ENCODE data around the gene TSPAN7. TPM values are rescaled to one million over a fixed set of nuclear protein-coding genes. Genes with fewer than 3 reads are reported as not detected.

TSPAN7 gene
- total RNA-seq, 5 donors from 2014 or later (not counting 1 experiment from before 2014, with no cell fraction given): 0.62 to 1.3 (median 0.73) TPM; not detected in 2

GRCh38 chrX:38643903-38644302 is 82.6 kb downstream of the TSPAN7 start:
- no peak for ATAC-seq (replicated peaks in 1 of 4)
- no peak overlapping the region for H3K4me3 Mint-ChIP-seq
- no peak overlapping the region for H3K27ac Mint-ChIP-seq
- no peaks in the 10 kb centered on the region for H3K9me3 ChIP-seq
- peaks cover 0 to 2% of the 10 kb centered on the region in 2 experiments for H3K27me3 ChIP-seq (replicated peaks in 1 of 2; ENCODE audit: control insufficient read depth in 2 of 2, extremely low read depth in 1 of 2, insufficient read depth in 2 of 2, low read length in 1 of 2)
- H3K27ac ChIP-seq (ENCODE audit: low read length): no peak overlapping the region
- ChIA-PET POLR2A (no interaction called here), CTCF (no interaction called here)
- no peaks in the 10 kb centered on the region for H3K36me3 ChIP-seq (ENCODE audit: control insufficient read depth in 2 of 2, extremely low read depth in 1 of 2, insufficient read depth in 1 of 2, low read length in 1 of 2)
- H3K36me3 Mint-ChIP-seq: no peaks in the 10 kb centered on the region
- H3K4me1 ChIP-seq (ENCODE audit: control insufficient read depth in 1 of 2, extremely low read depth in 1 of 2, insufficient read depth in 2 of 2, low read length in 2 of 2): no peaks in the 10 kb centered on the region
- peaks cover 7 to 38% of the 10 kb centered on the region in 2 donors for H3K27me3 Mint-ChIP-seq
- H3K4me3 ChIP-seq (ENCODE audit: control insufficient read depth in 1 of 2, extremely low read depth in 1 of 2, low read length in 1 of 2): no peak overlapping the region
- no peaks in the 10 kb centered on the region for H3K9me3 Mint-ChIP-seq
- DNase-seq: no peak
- H3K4me1 Mint-ChIP-seq: peaks cover 2 to 6% (median 3%) of the 10 kb centered on the region in 3 donors
- no CpG with 5 or more reads among the region's 1 CpG for WGBS (ENCODE audit: insufficient coverage)

GRCh38 chrX:38646129-38646528 is 84.8 kb downstream of the TSPAN7 start:
- no CpG with 5 or more reads among the region's 2 CpGs for WGBS (ENCODE audit: insufficient coverage)
- POLR2A ChIA-PET: no interaction called here

DNA sequence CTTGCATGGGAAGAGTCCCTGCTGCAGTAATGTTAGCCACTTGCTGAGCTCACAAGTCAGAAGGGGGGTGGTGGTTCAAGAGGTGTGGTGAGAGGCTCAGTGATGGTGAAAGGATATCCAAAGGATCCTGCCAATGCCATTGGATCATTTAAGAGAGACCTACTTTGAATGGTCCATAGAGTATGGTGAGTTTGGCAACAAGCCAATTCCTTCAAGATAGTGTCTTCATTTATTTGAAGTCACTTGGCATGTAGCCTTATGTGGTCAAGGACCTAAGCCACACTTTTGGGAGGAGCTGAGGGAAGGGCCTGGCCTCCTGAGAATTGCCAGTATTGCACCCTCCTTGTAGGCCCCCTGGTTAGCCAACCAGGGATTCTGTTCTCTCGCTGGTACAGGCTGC is 87.9 kb downstream of the TSPAN7 start:
- Mint-ChIP-seq H3K4me3 (no peak overlapping the region), H3K4me1 (peaks cover 2 to 6% (median 3%) of the 10 kb centered on the region in 3 donors), H3K27ac (no peak overlapping the region), H3K27me3 (peaks cover 0 to 16% of the 10 kb centered on the region in 2 donors), H3K9me3 (no peaks in the 10 kb centered on the region), H3K36me3 (no peaks in the 10 kb centered on the region)
- Histone ChIP-seq H3K27ac (ENCODE audit: low read length) (no peak overlapping the region), H3K9me3 (no peaks in the 10 kb centered on the region), H3K36me3 (ENCODE audit: control insufficient read depth in 2 of 2, extremely low read depth in 1 of 2, insufficient read depth in 1 of 2, low read length in 1 of 2) (no peaks in the 10 kb centered on the region), H3K27me3 (replicated peaks in 1 of 2; ENCODE audit: control insufficient read depth in 2 of 2, extremely low read depth in 1 of 2, insufficient read depth in 2 of 2, low read length in 1 of 2) (peaks cover 0 to 2% of the 10 kb centered on the region in 2 experiments), H3K4me3 (ENCODE audit: control insufficient read depth in 1 of 2, extremely low read depth in 1 of 2, low read length in 1 of 2) (no peak overlapping the region), H3K4me1 (ENCODE audit: control insufficient read depth in 1 of 2, extremely low read depth in 1 of 2, insufficient read depth in 2 of 2, low read length in 2 of 2) (no peaks in the 10 kb centered on the region)
- DNase-seq (no peak), ATAC-seq (replicated peaks in 1 of 4) (no peak)
- POLR2A ChIA-PET: no interaction called here
- WGBS (ENCODE audit: insufficient coverage): no CpG with 5 or more reads among the region's 1 CpG
- CTCF ChIA-PET: no interaction called here

More at GRCh38 chrX:38646129-38646528, 84.8 kb downstream of the TSPAN7 start:
- ATAC-seq (replicated peaks in 1 of 4): no peak
- Histone ChIP-seq H3K27ac (ENCODE audit: low read length) (no peak overlapping the region), H3K9me3 (no peaks in the 10 kb centered on the region), H3K27me3 (replicated peaks in 1 of 2; ENCODE audit: control insufficient read depth in 2 of 2, extremely low read depth in 1 of 2, insufficient read depth in 2 of 2, low read length in 1 of 2) (peaks cover 0 to 2% of the 10 kb centered on the region in 2 experiments), H3K4me3 (ENCODE audit: control insufficient read depth in 1 of 2, extremely low read depth in 1 of 2, low read length in 1 of 2) (no peak overlapping the region), H3K4me1 (ENCODE audit: control insufficient read depth in 1 of 2, extremely low read depth in 1 of 2, insufficient read depth in 2 of 2, low read length in 2 of 2) (no peaks in the 10 kb centered on the region), H3K36me3 (ENCODE audit: control insufficient read depth in 2 of 2, extremely low read depth in 1 of 2, insufficient read depth in 1 of 2, low read length in 1 of 2) (no peaks in the 10 kb centered on the region)
- peaks cover 2 to 6% (median 3%) of the 10 kb centered on the region in 3 donors for H3K4me1 Mint-ChIP-seq
- CTCF ChIA-PET: no interaction called here
- peaks cover 6 to 36% of the 10 kb centered on the region in 2 donors for H3K27me3 Mint-ChIP-seq
- no peak for DNase-seq
- no peak overlapping the region for H3K27ac Mint-ChIP-seq
- H3K4me3 Mint-ChIP-seq: no peak overlapping the region
- H3K36me3 Mint-ChIP-seq: no peaks in the 10 kb centered on the region
- H3K9me3 Mint-ChIP-seq: no peaks in the 10 kb centered on the region

- 100% methylated on average over 1 of the region's 6 CpGs for WGBS (ENCODE audit: insufficient coverage)
- Mint-ChIP-seq H3K9me3 (no peaks in the 10 kb centered on the region), H3K36me3 (no peaks in the 10 kb centered on the region), H3K27me3 (peaks cover 0 to 16% of the 10 kb centered on the region in 2 donors), H3K4me3 (no peak overlapping the region), H3K27ac (no peak overlapping the region), H3K4me1 (peaks cover 2 to 6% (median 3%) of the 10 kb centered on the region in 3 donors)
- Histone ChIP-seq H3K27ac (ENCODE audit: low read length) (no peak overlapping the region), H3K36me3 (ENCODE audit: control insufficient read depth in 2 of 2, extremely low read depth in 1 of 2, insufficient read depth in 1 of 2, low read length in 1 of 2) (no peaks in the 10 kb centered on the region), H3K9me3 (no peaks in the 10 kb centered on the region), H3K4me3 (ENCODE audit: control insufficient read depth in 1 of 2, extremely low read depth in 1 of 2, low read length in 1 of 2) (no peak overlapping the region), H3K27me3 (replicated peaks in 1 of 2; ENCODE audit: control insufficient read depth in 2 of 2, extremely low read depth in 1 of 2, insufficient read depth in 2 of 2, low read length in 1 of 2) (no peaks in the 10 kb centered on the region), H3K4me1 (ENCODE audit: control insufficient read depth in 1 of 2, extremely low read depth in 1 of 2, insufficient read depth in 2 of 2, low read length in 2 of 2) (no peaks in the 10 kb centered on the region)
- DNase-seq: no peak
- ChIA-PET CTCF (no interaction called here), POLR2A (no interaction called here)
- ATAC-seq (replicated peaks in 1 of 4): no peak
These were observed 88.6 kb downstream of the TSPAN7 start for GRCh38 chrX:38649674-38650647.

GRCh38 chrX:38651625-38652601 is 90.6 kb downstream of the TSPAN7 start:
- no peaks in the 10 kb centered on the region for H3K36me3 ChIP-seq (ENCODE audit: control insufficient read depth in 2 of 2, extremely low read depth in 1 of 2, insufficient read depth in 1 of 2, low read length in 1 of 2)
- Mint-ChIP-seq H3K9me3 (no peaks in the 10 kb centered on the region), H3K27me3 (peaks cover 0 to 12% of the 10 kb centered on the region in 2 donors), H3K36me3 (no peaks in the 10 kb centered on the region), H3K4me3 (no peak overlapping the region), H3K4me1 (no peaks in the 10 kb centered on the region), H3K27ac (no peak overlapping the region)
- ATAC-seq (replicated peaks in 1 of 4) (no peak), DNase-seq (no peak)
- no CpG with 5 or more reads among the region's 2 CpGs for WGBS (ENCODE audit: insufficient coverage)
- H3K4me1 ChIP-seq (ENCODE audit: control insufficient read depth in 1 of 2, extremely low read depth in 1 of 2, insufficient read depth in 2 of 2, low read length in 2 of 2): no peaks in the 10 kb centered on the region
- CTCF ChIA-PET: no interaction called here
- POLR2A ChIA-PET: no interaction called here
- H3K9me3 ChIP-seq: no peaks in the 10 kb centered on the region
- no peak overlapping the region for H3K27ac ChIP-seq (ENCODE audit: low read length)
- H3K4me3 ChIP-seq (ENCODE audit: control insufficient read depth in 1 of 2, extremely low read depth in 1 of 2, low read length in 1 of 2): no peak overlapping the region
- H3K27me3 ChIP-seq (replicated peaks in 1 of 2; ENCODE audit: control insufficient read depth in 2 of 2, extremely low read depth in 1 of 2, insufficient read depth in 2 of 2, low read length in 1 of 2): no peaks in the 10 kb centered on the region

DNA sequence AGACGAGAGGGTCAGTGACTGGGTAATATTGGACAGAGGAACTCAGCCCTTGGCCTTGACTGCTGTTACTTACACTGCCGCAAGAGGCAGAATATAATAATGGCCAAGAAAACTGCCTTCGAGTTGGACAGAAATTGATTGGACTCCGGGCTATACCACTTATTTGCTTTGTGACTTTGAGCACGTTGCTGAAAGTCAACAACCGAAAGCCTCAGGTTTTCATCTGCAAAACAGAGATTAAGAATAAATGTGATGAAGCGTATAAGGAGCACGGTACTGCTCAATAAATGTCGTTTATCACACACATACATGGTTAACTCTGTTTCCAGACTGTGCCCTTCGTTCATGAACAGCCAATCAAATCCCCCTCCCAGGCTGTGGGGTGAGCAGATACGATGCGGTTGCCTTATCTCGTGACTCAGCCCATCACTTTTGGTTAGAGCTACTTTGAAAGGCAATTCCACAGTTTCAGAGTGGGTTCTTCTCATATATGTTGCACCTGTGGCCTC is 91.6 kb downstream of the TSPAN7 start:
- no peaks in the 10 kb centered on the region for H3K4me1 ChIP-seq (ENCODE audit: control insufficient read depth in 1 of 2, extremely low read depth in 1 of 2, insufficient read depth in 2 of 2, low read length in 2 of 2)
- WGBS (ENCODE audit: insufficient coverage): 100% methylated on average over 1 of the region's 13 CpGs
- H3K27ac Mint-ChIP-seq: no peak overlapping the region
- H3K27ac ChIP-seq (ENCODE audit: low read length): no peak overlapping the region
- H3K4me3 ChIP-seq (ENCODE audit: control insufficient read depth in 1 of 2, extremely low read depth in 1 of 2, low read length in 1 of 2): no peak overlapping the region
- H3K36me3 ChIP-seq (ENCODE audit: control insufficient read depth in 2 of 2, extremely low read depth in 1 of 2, insufficient read depth in 1 of 2, low read length in 1 of 2): no peaks in the 10 kb centered on the region
- H3K27me3 Mint-ChIP-seq: peaks cover 0 to 8% of the 10 kb centered on the region in 2 donors
- no peaks in the 10 kb centered on the region for H3K27me3 ChIP-seq (replicated peaks in 1 of 2; ENCODE audit: control insufficient read depth in 2 of 2, extremely low read depth in 1 of 2, insufficient read depth in 2 of 2, low read length in 1 of 2)
- POLR2A ChIA-PET: no interaction called here
- H3K9me3 Mint-ChIP-seq: no peaks in the 10 kb centered on the region
- DNase-seq (no peak), ATAC-seq (replicated peaks in 1 of 4) (no peak)
- H3K36me3 Mint-ChIP-seq: no peaks in the 10 kb centered on the region
- no peak overlapping the region for H3K4me3 Mint-ChIP-seq
- CTCF ChIA-PET: no interaction called here
- H3K9me3 ChIP-seq: no peaks in the 10 kb centered on the region
- H3K4me1 Mint-ChIP-seq: no peaks in the 10 kb centered on the region
